GM18517 (cell line): ENCODE results near the gene TMEM121.

ENCODE experiments used
- ATAC-seq: cut with Tn5 transposase; IDR thresholded peaks from one replicate; pipeline ENCODE4 v1.9.1; 2021; ENCODE audit warnings: mild to moderate bottlenecking, moderate library complexity; ENCODE audit not compliant: unreplicated experiment

Gene TMEM121

GRCh38 chr14:105497671-105498429 lies 28.5 kb upstream of the TMEM121 start:
- no peak for ATAC-seq

DNA sequence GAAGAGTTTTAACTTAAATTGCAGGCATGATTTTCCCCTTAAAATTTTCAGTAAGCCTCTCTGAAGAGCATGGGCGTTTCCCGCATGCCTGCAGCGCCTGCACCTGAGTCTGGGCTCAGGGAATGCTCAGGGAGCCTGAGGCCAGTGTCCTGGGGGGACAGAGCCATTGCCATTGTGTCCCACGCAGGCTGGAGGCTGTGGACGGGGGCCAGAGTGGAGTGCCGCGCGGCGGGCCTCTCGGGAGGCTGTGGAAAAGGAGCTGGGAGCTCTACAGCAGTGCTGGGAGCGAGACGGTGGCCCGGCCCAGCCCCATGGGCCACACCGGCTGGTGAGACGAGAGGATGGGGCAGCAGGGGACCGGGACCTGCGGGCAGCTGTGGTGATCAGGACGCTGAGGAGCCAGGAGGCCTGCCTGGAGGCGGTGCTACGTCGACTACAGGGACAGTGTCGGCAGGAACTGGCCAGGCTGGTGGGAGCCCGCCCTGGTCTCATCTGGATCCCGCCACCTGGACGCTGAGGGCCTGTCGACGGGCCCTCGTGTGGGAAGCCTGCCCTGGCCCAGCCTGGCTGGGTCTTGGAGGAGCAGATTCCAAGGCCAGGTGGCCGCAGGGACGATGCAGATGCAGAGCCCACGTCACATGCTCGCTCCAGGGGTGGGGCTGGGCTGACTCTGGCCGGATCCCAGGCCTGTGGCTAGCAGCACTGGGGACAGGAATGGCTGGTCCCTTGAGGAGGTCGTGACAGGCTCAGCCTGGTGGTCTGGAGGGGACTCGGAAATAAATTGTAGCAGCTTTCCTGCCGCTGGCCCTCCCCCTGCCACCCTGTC lies 27.7 kb upstream of the TMEM121 start:
- no peak for ATAC-seq

- no peak for ATAC-seq
Measured at GRCh38 chr14:105499256-105500035, 26.9 kb upstream of the TMEM121 start.

DNA sequence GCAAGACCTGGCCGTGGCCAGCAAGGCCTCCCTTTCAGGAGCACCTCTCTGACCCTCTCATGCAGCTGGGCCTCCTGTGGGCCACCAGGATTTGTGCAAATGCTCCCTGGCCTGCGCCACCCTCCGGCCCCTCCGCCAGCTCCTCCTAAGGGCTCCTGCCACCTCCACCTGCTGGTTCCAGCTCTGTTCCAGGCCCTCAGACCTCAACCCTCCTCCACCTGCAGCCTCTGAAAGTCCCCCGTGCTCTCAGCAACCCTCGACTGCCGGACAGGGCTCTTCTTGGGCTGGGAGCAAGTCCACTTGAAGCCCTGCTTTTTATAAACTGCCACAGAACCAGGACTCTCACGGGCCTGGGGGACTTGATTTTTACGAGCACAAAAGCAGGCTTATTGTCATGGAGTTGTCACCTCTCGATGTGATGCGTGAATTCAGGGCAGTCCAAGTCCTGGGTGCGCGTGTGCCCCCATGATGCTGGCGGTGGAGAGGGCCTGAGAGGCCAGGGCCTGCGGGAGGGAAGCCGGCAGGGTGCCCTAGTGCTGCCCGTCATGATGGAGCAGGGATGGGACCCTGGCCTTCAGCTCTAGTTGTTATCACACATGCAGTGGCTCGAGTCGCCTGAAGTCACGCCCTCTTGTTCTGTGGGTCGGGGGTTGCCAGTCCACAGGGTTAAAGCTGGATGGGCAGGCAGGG lies 26.2 kb upstream of the TMEM121 start:
- ATAC-seq: no peak

GRCh38 chr14:105500726-105501101 lies 25.7 kb upstream of the TMEM121 start:
- no peak for ATAC-seq

GRCh38 chr14:105501504-105502291 lies 24.7 kb upstream of the TMEM121 start:
- no peak for ATAC-seq

DNA sequence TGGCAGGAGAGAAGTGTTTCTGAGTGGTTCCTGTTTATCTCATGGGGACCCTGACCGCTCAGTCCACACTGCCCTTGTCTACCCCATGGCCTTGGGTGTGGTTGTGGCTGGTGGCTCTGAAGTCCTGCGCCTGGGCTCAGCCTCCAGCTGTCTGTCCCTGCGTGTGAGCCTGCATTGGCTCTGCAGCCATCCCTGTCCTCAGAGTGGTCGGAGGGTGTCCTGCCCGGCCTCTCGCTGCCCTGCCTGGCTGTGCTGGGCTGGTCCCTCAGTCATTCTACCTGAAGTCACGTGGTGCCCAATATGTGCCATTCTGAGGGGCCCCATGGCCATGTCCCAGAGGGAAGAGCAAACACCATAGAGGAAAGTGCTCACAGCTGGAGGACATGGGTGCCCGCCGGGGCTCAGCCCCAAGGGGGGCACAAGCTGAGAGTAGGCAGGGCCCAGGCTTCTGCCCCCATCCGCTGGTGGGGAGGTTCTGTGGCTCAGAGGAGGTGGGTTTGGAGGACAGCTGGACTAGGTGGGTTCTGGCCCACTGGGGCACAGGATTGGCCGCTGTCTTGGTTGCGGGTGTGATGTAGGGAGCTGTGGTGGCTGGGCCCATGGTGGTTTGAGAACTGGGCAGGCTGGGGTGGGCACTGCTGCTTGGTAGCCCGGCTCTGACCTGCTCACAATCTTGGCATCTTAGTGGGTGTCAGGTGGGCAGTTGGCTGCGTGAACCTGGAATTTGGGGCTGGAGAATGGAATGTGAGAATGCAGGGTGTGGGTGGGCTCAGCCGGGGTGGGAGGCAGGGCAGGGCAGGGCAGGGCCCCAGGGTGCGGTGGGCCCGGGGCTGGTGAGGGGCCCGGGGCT lies 23.7 kb upstream of the TMEM121 start:
- no peak for ATAC-seq

- no peak for ATAC-seq
Measured at GRCh38 chr14:105503296-105503640, 23.1 kb upstream of the TMEM121 start.

DNA sequence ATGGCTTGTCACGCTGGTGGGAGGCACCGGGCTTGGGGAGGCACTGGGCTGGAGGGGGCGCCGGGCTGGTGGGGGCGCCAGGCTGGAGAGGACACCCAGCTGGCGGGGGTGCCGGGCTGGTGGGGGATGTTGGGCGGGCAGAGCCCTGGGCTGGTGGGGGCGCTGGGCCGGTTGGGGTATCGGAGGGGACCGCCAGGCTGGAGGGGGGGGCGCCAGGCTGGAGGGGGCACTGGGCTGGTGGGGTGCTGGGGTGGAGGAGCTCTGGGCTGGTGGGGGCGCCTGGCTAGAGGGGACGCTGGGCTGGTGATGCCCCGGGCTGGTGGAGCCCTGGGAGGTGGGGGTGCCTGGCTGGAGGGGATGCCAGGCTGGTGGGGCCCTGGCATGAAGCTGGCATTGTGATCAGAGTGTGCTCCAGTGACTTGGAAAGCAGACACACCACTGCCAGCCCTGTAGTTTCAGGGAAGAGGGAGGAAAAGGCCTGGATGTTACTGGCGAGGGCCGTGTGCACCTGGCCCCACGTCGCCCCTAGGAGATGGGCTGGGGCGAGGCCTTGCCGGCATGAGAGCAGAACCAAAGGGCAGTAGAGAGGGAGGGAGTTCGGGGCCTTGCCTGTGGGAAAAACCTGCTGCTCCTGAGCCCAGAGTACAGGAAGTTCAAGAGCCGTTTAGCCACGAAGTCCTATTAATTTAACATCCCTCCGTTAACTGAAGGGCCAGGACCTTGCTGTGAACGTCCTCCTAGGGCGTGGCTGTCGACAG lies 22.3 kb upstream of the TMEM121 start:
- no peak for ATAC-seq

GRCh38 chr14:105505101-105505500 lies 21.3 kb upstream of the TMEM121 start:
- no peak for ATAC-seq

- ATAC-seq: no peak
Measured at GRCh38 chr14:105507247-105507646, 19.1 kb upstream of the TMEM121 start.

DNA sequence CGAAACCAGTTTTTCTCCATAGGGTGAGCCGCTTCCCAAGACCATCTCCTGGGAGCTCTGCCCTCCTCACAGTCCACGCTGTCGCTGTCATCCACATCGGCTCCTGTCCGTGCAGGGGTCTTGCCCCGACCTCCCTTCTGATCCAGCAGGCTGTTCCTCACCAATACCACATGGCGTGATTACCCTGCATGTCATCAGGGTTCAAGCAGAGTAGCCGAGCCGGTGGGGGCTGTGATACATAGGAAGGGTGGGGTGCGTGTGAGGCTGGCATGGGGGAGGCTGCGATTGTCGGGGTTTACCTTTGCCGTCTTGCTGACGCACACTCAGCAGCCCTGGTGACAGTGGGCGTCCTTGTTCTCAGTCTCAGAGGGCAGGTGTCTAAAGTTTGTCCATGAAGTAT lies 18.3 kb upstream of the TMEM121 start:
- ATAC-seq: no peak

DNA sequence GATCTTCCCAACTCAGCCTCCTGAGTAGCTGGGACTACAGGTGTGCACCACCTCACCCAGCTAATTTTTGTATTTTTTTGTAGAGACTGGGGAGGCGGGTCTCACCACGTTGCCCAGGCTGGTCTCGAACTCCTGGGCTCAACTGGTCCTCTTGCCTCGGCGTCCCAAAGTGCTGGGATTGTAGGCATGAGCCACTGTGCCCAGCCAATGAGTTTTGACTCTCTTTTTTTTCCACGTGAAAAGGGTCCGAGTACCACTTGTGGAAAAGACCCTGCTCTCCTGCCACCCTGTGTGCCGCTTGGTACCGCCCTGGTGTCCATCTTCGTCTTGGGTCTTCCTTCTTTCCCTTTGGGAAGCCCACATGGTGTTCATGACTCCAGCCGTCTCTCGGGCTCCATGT lies 17.8 kb upstream of the TMEM121 start:
- ATAC-seq: no peak

DNA sequence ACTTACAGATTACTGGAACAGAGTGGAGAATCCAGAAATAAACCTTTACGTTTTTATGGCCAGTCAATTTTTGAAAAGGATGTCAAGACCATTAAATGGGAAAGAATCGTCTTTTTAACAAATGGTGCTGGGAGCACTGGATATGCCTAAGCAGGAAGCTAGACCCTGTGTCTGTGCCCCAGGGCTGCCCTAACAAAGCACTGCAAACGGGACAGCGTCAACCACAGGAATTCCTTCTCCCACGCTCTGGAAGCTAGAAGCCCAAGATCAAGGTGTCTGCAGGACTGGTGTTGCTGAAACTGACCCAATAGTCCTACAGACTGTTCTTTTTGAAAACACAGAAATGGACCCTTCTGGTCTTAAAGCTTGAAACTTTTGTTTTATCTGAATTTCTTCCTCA lies 9.3 kb upstream of the TMEM121 start:
- ATAC-seq: no peak

DNA sequence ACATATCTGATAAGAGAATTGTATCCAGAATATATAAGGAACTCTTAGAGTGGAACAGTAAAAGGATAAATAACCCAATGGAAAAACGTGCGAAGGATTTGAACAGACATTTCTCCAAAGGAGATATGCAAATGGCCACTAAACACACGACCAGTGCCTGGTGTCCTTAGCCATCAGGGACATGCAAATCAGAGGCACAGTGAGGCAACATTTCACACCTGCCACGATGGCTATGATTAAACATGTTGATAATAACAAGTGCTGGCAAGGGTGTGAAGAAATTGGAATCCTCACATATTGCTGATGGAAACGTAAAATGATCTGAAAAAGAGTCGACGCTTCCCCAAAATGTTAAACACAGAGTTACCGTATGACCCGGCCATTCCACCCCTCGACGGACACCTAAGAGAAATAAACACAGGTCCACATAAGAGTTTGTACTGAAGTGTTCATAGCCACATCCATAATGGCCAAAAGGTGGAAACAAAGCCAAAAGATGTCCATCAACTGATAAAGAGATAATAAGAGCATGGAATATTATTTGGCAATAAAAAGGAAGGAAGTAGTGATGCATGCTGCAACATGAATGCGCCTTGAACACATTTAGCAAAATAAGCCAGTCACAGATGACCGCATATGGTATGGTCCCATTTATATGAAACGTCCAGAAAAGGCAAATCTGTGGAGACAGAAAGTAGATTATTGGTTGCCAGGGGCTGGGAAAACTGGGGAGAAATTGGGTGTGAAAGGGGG lies 6.3 kb upstream of the TMEM121 start:
- ATAC-seq: no peak

GRCh38 chr14:105525326-105525725 lies 1.1 kb upstream of the TMEM121 start:
- no peak for ATAC-seq

DNA sequence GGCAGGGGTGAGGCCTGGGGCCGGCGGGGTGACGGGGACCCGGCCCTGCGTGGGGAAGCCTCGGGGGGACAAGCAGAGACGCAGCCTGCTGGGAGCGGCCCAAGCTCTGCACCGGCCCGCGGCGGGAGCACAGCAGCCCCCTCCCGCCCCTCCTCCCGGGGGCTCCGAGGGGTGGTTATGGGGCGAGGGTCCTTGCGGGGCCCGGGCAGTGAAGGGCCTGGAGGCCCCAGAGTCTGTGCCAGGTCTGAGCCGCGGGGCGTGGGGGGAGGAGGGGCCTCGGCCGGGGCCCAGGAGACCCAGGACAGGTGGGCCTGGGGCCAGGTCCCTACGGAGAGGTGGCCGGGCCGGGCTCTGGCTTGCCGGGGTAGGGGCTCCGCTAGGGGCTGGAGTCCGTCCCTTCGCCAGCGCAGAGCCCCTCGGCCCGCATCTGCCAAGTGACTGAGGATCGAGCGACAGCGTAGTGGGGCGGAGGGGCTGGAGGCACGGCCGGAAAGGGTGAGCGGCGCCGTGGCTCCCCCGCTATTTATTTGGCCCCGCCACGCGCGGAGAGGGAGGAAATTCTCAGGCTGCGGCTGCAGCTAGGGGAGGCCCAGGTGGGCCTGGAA lies 495 bp downstream of the TMEM121 start:
- no peak for ATAC-seq
